ENCODE results near the gene KCNN1.

KCNN1 gene

GRCh38 chr19:18041054-18041453 is 74.1 kb downstream of the KCNN1 start:
- no peak overlapping the region for H2AFZ ChIP-seq (ENCODE audit: low read depth, low read length)
- no peaks in the 10 kb centered on the region for H3K79me2 ChIP-seq (ENCODE audit: low read length)
- H3K27ac ChIP-seq (ENCODE audit: low read length), result no peak overlapping the region
- peaks cover 5% of the 10 kb centered on the region for H3K36me3 ChIP-seq (replicated peaks; ENCODE audit: low read depth, low read length)
- no peaks in the 10 kb centered on the region for H4K20me1 ChIP-seq (ENCODE audit: insufficient read depth, low read length)
- no peak overlapping the region for H3K9ac ChIP-seq (ENCODE audit: low read length)
- H3K4me2 ChIP-seq (ENCODE audit: low read length), result no peak overlapping the region
- H3K27me3 ChIP-seq (ENCODE audit: low read depth, low read length), result no peaks in the 10 kb centered on the region
- peaks cover 13% of the 10 kb centered on the region for H3K9me3 ChIP-seq (ENCODE audit: insufficient read depth, low read length)
- H3K4me1 ChIP-seq (ENCODE audit: low read length), result peaks cover 27% of the 10 kb centered on the region
- no peak overlapping the region for H3K4me3 ChIP-seq (ENCODE audit: low read length)
- TF ChIP-seq CTCF (IDR thresholded peaks at IDR 0.05; ENCODE audit: low read depth, low read length), result no peak
- TF ChIP-seq EZH2phosphoT487 (IDR thresholded peaks at IDR 0.05; ENCODE audit: low read depth), result no peak

- Histone ChIP-seq H3K27ac (ENCODE audit: low read length) (no peak overlapping the region), H3K9me3 (ENCODE audit: insufficient read depth, low read length) (peaks cover 13% of the 10 kb centered on the region), H3K4me3 (ENCODE audit: low read length) (no peak overlapping the region), H3K27me3 (ENCODE audit: low read depth, low read length) (no peaks in the 10 kb centered on the region), H2AFZ (ENCODE audit: low read depth, low read length) (no peak overlapping the region), H3K4me1 (ENCODE audit: low read length) (peaks cover 34% of the 10 kb centered on the region), H3K79me2 (ENCODE audit: low read length) (no peaks in the 10 kb centered on the region), H3K4me2 (ENCODE audit: low read length) (no peak overlapping the region), H3K9ac (ENCODE audit: low read length) (no peak overlapping the region), H4K20me1 (ENCODE audit: insufficient read depth, low read length) (no peaks in the 10 kb centered on the region), H3K36me3 (replicated peaks; ENCODE audit: low read depth, low read length) (peaks cover 5% of the 10 kb centered on the region)
- TF ChIP-seq CTCF (IDR thresholded peaks at IDR 0.05; ENCODE audit: low read depth, low read length) (no peak), EZH2phosphoT487 (IDR thresholded peaks at IDR 0.05; ENCODE audit: low read depth) (no peak)
These were observed 76.8 kb downstream of the KCNN1 start for GRCh38 chr19:18043676-18044075.

GRCh38 chr19:18044825-18045304 is 78.0 kb downstream of the KCNN1 start:
- Histone ChIP-seq H3K36me3 (replicated peaks; ENCODE audit: low read depth, low read length) (peaks cover 5% of the 10 kb centered on the region), H3K79me2 (ENCODE audit: low read length) (no peaks in the 10 kb centered on the region), H3K4me1 (ENCODE audit: low read length) (peaks cover 34% of the 10 kb centered on the region), H3K9ac (ENCODE audit: low read length) (peak overlapping the region; percentile 52), H3K4me2 (ENCODE audit: low read length) (peak overlapping the region; percentile 75), H3K27ac (ENCODE audit: low read length) (peak overlapping the region; percentile 82), H4K20me1 (ENCODE audit: insufficient read depth, low read length) (no peaks in the 10 kb centered on the region), H2AFZ (ENCODE audit: low read depth, low read length) (no peak overlapping the region), H3K9me3 (ENCODE audit: insufficient read depth, low read length) (peaks cover 13% of the 10 kb centered on the region), H3K27me3 (ENCODE audit: low read depth, low read length) (no peaks in the 10 kb centered on the region), H3K4me3 (ENCODE audit: low read length) (peak overlapping the region; percentile 52)
- TF ChIP-seq CTCF (IDR thresholded peaks at IDR 0.05; ENCODE audit: low read depth, low read length) (no peak), EZH2phosphoT487 (IDR thresholded peaks at IDR 0.05; ENCODE audit: low read depth) (no peak)

- H3K36me3 ChIP-seq (replicated peaks; ENCODE audit: low read depth, low read length), result peaks cover 5% of the 10 kb centered on the region
- TF ChIP-seq CTCF (IDR thresholded peaks at IDR 0.05; ENCODE audit: low read depth, low read length) (peak; percentile 7; the same call in 1 of the 2 replicates), EZH2phosphoT487 (IDR thresholded peaks at IDR 0.05; ENCODE audit: low read depth) (no peak)
- H3K4me1 ChIP-seq (ENCODE audit: low read length), result peaks cover 34% of the 10 kb centered on the region
- no peak overlapping the region for H2AFZ ChIP-seq (ENCODE audit: low read depth, low read length)
- H3K9me3 ChIP-seq (ENCODE audit: insufficient read depth, low read length), result peaks cover 13% of the 10 kb centered on the region
- peak overlapping the region; percentile 52; the same call in 1 of the 2 replicates for H3K9ac ChIP-seq (ENCODE audit: low read length)
- peak overlapping the region; percentile 52 for H3K4me3 ChIP-seq (ENCODE audit: low read length)
- no peaks in the 10 kb centered on the region for H3K79me2 ChIP-seq (ENCODE audit: low read length)
- H3K27me3 ChIP-seq (ENCODE audit: low read depth, low read length), result no peaks in the 10 kb centered on the region
- peak overlapping the region; percentile 75 for H3K4me2 ChIP-seq (ENCODE audit: low read length)
- H4K20me1 ChIP-seq (ENCODE audit: insufficient read depth, low read length), result no peaks in the 10 kb centered on the region
- peak overlapping the region; percentile 82 for H3K27ac ChIP-seq (ENCODE audit: low read length)
These were observed 78.6 kb downstream of the KCNN1 start for GRCh38 chr19:18045307-18046050.

Measured in OCI-LY3 (cell line).